Esophagus squamous epithelium (tissue), 4 donors: ENCODE measurements around the gene GLTP.

Source experiments
- POLR2A ChIP-seq, 4 donors: fragments of 450-650 bp; IDR thresholded peaks; one replicate each; pipeline ENCODE4 v1.6.1; 2017; ENCODE audit warnings: antibody characterized with exemption in 4 of 4, mild to moderate bottlenecking in 4 of 4, moderate library complexity in 3 of 4
- TF ChIP-seq, protein P1 (sequence below), 6 experiments: fragments of 450-650 bp in 4 of 6; fragments of 200-600 bp in 2 of 6; sonication (generic) in 2 of 6; IDR thresholded peaks; one replicate each; pipeline ENCODE4 v1.5.1; 2016 to 2019; ENCODE audit warnings: antibody characterized with exemption in 6 of 6, mild to moderate bottlenecking in 4 of 6, moderate library complexity in 4 of 6

DNA sequence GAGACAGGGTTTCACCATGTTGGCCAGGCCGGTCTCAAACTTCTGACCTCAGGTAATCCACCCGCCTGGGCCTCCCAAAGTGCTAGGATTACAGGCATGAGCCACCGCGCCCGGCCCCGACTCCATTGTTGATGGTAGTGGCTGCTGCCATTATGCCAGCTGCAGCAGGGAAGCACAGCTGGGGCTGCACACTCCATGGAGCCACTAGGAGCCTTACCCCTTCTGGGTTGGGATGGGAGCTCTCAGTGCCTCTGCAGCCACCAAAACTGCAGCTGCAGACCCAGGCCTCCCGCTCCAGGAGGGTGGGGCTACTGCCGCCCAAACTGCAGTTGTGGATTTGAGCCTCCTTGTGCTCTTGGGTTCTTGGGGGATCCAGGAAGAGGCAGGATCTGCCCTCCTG is 45.7 kb upstream of the GLTP start:
- TF ChIP-seq POLR2A (IDR thresholded peaks at IDR 0.05): no peak
- TF ChIP-seq, protein P1, sequence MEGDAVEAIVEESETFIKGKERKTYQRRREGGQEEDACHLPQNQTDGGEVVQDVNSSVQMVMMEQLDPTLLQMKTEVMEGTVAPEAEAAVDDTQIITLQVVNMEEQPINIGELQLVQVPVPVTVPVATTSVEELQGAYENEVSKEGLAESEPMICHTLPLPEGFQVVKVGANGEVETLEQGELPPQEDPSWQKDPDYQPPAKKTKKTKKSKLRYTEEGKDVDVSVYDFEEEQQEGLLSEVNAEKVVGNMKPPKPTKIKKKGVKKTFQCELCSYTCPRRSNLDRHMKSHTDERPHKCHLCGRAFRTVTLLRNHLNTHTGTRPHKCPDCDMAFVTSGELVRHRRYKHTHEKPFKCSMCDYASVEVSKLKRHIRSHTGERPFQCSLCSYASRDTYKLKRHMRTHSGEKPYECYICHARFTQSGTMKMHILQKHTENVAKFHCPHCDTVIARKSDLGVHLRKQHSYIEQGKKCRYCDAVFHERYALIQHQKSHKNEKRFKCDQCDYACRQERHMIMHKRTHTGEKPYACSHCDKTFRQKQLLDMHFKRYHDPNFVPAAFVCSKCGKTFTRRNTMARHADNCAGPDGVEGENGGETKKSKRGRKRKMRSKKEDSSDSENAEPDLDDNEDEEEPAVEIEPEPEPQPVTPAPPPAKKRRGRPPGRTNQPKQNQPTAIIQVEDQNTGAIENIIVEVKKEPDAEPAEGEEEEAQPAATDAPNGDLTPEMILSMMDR (IDR thresholded peaks at IDR 0.05): no peak
